ENCODE results near the gene MAGI2.

- TF ChIP-seq EZH2 (IDR thresholded peaks at IDR 0.05; ENCODE audit: insufficient read depth, poor library complexity, severe bottlenecking) (no peak), EZH2phosphoT487 (IDR thresholded peaks at IDR 0.05; ENCODE audit: insufficient read depth, low read depth) (no peak)
Observed at GRCh38 chr7:78383096-78383880, 1070.2 kb downstream of the MAGI2 start.
